Measurements from ENCODE around the gene PIGX.

Gene PIGX

GRCh38 chr3:196754091-196754981 lies 42.2 kb downstream of the PIGX start:
- DNase-seq, result no peak

- DNase-seq, result no peak
Measured at GRCh38 chr3:196756732-196757131, 44.6 kb downstream of the PIGX start.

DNA sequence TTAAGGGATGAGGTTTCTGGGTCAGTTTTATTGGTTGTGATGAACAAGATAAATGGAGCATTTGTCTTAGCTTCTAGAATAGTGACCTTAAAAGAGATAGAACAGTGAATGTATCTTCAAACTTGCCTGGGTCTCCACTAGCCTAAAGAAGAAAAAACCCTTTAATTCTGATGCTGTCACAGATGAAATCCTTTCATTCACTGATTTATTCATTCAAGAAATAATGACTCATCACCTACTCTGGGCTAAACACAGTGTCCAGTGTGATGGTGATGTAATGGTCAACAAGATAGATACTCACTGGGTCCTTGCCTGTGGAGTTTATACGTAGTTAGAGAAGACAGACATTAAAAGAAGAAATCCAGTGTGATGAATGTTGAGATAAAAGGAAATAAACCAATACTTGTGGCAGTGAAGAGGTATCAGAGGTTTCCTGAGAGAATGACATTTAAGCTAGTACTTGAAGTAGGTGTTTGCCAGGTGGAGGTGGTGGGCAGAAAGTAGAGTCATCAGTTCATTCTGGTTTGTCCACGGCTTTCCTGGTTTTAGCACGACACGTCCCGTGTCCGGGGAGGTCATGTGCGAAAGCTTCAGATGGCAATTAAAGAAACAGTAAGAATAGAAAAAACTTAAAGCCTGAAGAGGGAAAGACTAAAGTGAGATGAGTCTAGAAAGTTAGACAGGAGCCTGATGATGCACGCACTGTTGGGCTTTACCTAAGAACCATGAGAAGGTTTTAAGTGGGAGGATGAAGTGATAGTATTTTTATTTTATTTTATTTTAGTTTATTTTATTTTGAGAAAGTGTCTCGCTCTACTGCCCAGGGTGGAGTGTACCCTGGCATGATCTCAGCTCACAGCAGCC lies 45.9 kb downstream of the PIGX start:
- no peak for DNase-seq

- DNase-seq, result no peak
Measured at GRCh38 chr3:196763179-196763578, 51.0 kb downstream of the PIGX start.

DNA sequence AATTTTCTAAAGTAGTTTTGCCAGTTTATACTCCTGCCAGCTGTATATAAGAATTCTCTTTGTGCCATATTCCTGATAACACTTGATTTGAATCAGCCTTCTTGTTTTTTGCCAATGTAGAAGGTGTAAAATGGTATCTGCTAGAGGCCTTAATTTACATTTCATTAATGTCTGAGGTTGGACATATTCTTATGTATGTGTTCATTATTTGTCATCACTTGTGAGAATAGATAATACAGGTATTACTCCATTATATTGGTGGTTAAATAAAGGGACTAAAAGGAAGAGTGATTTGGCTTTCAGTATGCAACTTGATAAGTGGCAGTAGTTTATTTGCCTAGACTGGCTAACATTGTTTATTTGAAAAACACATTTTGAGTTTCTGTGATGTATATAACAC lies 53.3 kb downstream of the PIGX start:
- no peak for DNase-seq

GRCh38 chr3:196771067-196771466 lies 58.9 kb downstream of the PIGX start:
- no peak for DNase-seq

- DNase-seq, result no peak
Measured at GRCh38 chr3:196772102-196772501, 59.9 kb downstream of the PIGX start.

DNA sequence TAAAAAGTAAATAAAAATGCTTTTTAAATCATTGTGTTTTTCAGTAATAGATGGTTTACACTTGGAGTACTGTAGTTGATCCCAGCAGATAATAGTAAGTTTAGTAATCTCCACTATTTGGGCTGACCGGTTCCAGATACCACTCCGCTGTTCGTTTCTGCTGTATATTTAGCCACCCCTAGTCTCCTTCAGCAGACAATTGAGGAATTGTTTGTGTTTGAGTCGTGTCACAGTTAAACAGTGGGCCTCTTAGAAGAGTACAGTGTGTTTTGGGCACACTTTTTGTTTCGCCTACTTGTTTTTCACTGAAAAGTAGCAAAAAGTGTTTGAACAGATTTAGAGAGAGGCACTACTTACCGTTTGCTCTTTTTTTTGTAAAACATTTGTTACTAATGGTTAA lies 60.7 kb downstream of the PIGX start:
- DNase-seq, result no peak

DNA sequence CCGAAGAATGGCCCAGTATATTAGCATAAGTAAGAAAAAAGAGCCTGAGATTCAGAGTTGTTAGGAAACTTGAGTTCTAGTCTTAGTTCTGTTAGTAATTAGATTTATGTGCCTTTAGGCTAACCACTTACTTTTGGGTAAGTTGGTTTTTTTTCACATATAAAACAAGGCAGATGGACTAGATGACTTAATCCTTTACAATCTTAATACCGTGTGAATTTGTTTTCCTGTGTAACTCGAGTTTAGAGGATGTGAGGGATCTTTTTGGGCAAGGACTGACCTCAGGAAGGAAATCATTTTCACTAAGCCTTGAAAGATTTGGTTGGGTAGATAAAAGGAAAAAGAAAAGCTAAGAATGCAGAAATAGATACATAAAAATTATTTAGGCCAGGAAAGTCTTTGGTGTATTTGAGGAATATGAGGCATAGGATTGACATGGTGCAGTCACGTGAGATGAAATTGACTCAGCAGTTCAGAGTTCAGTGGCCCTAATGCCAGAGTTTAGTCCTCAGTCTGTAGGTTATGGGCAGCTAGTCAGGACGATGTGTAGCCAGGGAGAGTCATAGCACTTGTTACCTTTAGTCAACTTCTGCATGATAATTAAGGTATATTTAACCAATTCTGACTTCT lies 62.1 kb downstream of the PIGX start:
- no peak for DNase-seq

- DNase-seq, result no peak
Measured at GRCh38 chr3:196774848-196775422, 62.8 kb downstream of the PIGX start.

DNA sequence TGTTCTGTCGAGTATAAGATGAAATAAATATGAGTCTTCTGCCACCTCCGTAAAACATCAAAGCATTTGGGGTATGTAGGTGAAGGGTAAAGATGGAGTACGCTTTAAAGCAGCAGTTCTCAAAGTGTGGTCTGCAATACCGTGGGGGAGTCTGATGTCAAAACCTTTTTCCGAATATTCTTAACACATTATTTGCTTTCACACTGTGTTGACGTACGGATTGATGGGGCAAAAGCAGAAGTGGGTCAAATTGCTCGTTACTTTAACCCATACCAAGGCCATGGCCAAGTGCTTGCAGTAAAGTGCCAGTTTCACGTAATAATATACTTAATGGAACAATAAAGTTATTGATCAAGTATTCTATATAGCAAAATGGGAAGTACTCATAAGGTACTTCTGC lies 63.8 kb downstream of the PIGX start:
- no peak for DNase-seq

- DNase-seq, result no peak
Measured at GRCh38 chr3:196777836-196778235, 65.7 kb downstream of the PIGX start.

- DNase-seq, result no peak
Measured at GRCh38 chr3:196778755-196779154, 66.6 kb downstream of the PIGX start.

GRCh38 chr3:196782511-196782910 lies 70.3 kb downstream of the PIGX start:
- DNase-seq, result no peak
